Endometrial microvascular endothelial cells (primary cell): ENCODE results near the gene RIN3. TPM values are rescaled to one million over a fixed set of nuclear protein-coding genes. Genes with fewer than 3 reads are reported as not detected.

Experiments
- in situ Hi-C: cut with HindIII; loops from 2 replicates; pipeline ENCODE4 v1.10.0; 2017; ENCODE audit warnings: low sequenced_read_pairs, low pct_unique_long_range_greater_than_20kb; ENCODE audit errors: inconsistent ontology term
- total RNA-seq: library from RNA; depleted of rRNA; stranded (reverse); fragments of >200 nt; gene quantifications from one replicate; pipeline ENCODE4 v1.2.3, GENCODE V29; 2015; ENCODE audit errors: inconsistent ontology term

The RIN3 gene
- total RNA-seq, 1 donor from 2014 or later: 2.0 TPM

- in situ Hi-C loops: no loop called here
These were observed 29.4 kb downstream of the RIN3 start for GRCh38 chr14:92542766-92543554.

GRCh38 chr14:92544051-92544720 is 30.6 kb downstream of the RIN3 start:
- in situ Hi-C loops: no loop called here

GRCh38 chr14:92546347-92547053 is 32.9 kb downstream of the RIN3 start:
- in situ Hi-C loops: no loop called here

- in situ Hi-C loops: no loop called here
These were observed 35.7 kb downstream of the RIN3 start for GRCh38 chr14:92549105-92549858.

GRCh38 chr14:92549859-92550230 is 36.3 kb downstream of the RIN3 start:
- in situ Hi-C loops: no loop called here

GRCh38 chr14:92551044-92551841 is 37.7 kb downstream of the RIN3 start:
- in situ Hi-C loops: no loop called here

- in situ Hi-C loops: no loop called here
These were observed 38.5 kb downstream of the RIN3 start for GRCh38 chr14:92552066-92552465.

GRCh38 chr14:92553438-92553837 is 39.9 kb downstream of the RIN3 start:
- in situ Hi-C loops: no loop called here

DNA sequence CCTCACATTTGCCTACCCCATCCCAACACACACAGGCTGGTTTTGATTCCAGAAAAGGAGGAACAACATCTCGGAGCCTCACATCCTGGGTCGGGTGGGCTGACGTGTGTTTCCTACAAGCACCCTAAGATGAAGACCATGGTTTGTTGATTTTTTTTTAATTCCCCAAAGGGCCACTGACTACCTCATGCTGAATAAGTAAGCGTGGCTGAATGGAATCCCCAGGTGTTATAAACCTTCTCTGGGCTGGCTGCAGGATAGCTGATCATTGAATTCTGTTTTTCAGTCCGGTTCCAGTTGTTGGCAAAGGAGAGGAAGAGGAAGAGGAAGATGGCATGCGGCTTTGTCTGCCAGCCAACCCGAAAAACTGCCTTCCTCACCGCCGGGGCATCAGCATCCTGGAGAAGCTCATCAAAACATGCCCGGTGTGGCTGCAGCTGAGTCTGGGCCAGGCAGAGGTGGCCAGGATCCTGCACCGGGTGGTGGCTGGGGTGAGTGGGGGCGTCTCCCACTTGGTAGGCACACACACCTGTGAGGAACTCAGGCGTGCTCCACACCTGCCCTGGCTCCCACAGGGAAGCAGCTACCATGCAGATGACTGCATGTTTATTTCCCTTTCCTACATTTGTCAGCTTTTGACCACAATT is 42.0 kb downstream of the RIN3 start:
- in situ Hi-C loops: no loop called here

DNA sequence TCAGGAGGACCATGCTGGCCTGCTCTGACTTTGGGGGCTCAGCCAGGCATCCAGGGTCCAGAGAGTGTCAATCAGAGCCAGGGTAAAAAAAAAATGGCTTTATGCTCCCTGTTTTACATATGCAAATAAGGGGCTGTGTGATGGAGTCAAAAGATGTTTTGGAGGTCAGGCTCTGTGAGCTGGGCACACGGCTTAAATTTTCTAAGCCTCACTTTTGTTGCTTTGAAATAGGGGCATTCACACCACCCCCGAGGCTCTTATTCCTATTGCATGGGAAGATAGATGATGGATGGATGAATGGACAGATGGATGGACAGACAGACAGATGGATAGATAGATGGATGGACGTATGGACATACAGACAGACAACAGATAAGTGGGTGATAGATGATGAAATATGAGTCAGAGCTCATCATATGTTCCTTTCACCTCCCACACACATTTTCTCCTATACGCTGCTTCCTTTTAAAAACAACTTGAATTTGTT is 42.7 kb downstream of the RIN3 start:
- in situ Hi-C loops: no loop called here

DNA sequence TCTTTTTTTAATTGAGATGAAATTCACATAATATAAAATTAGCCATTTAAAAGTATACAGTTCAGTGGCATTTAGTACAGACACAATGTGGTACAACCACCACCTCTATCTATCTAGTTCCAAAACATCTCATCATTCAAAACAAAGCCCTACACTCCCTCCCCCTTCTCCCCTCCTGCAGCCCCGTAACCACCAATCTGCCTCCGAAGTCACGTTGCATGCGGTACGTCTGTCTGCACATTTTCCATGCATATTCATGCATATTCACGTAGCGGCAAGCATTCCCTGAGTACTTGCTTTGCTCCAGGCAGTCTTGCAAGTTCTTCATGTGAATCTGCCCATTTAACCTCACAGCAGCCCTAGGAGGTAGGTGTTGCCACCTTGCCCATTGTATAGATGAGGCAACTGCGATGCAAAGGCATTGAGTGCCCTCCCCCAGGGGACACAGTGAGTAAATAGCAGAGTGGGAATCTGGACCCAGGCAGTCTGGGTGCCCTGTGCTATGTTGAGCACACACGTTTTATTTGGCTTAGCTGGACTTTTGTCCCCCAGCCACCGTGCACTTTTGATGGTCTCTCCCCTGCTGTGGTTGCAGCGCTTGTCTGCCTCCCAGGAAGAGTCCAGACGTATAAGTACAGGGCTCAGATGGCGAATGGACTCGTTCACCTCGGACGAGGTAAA is 43.4 kb downstream of the RIN3 start:
- in situ Hi-C loops: no loop called here

GRCh38 chr14:92557544-92557912 is 43.9 kb downstream of the RIN3 start:
- in situ Hi-C loops: no loop called here

GRCh38 chr14:92558319-92558718 is 44.7 kb downstream of the RIN3 start:
- in situ Hi-C loops: no loop called here

DNA sequence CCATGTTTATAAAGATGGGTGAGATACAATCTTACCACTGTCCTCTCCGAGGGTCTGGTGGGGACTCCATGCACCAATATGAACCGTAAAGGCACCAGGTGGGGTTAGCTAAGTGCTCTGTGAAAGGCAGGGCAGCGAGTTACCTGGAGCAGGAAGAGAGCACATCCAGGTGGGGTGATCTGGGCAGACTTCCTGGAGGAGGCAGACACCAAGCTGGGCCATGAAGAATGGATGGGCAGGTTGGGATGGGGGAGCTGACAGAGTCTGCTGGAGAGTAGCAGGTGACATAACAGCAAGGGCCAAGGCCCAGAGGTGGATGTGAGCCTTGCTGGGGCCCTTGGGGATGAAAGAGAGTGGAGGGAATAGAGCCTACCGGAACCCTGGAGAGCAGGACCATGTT is 45.9 kb downstream of the RIN3 start:
- in situ Hi-C loops: no loop called here

GRCh38 chr14:92560106-92560865 is 46.7 kb downstream of the RIN3 start:
- in situ Hi-C loops: no loop called here

DNA sequence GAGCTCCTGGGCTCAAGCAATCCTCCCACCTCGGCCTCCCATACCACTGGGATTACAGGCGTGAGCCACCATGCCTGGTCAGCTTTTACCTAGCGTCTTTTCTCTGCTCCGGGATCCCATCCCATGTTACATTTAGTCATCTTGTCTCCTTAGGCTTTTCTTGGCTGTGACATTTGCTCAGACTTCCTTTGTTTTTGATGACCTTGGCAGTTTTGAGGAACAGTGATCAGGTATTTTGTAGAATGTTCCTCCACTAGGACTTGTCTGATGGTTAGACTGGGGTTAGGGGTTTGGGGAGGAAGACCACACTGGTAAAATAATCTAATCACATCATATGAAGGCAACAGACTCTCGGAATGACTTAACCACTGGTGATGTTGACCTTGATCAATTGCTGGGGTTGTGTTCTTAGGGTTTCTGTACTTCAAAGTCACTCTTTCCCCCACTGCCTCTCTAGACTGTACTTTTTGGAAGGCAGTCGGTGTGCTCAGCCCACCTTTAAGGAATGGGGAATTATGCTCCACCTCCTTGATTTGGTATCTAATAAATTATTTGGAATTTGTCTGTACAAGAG is 48.4 kb downstream of the RIN3 start:
- in situ Hi-C loops: no loop called here
